Ovary (tissue), 3 donors: ENCODE measurements around the gene CDH20.

Source experiments
- CTCF ChIP-seq, 3 donors: fragments of 450-650 bp in 2 of 3; fragments of 200-600 bp in 1 of 3; IDR thresholded peaks; one replicate each; pipeline versions ENCODE4 v1.5.1 to v1.8.0; 2016 to 2022; ENCODE audit warnings: antibody characterized with exemption in 3 of 3, mild to moderate bottlenecking in 1 of 3
- POLR2A ChIP-seq: fragments of 450-650 bp; IDR thresholded peaks from one replicate; pipeline ENCODE4 v1.6.1; 2017; ENCODE audit warnings: antibody characterized with exemption, mild to moderate bottlenecking, moderate library complexity
- donor health status: DM: no; HTN: no; CAD: no.

GRCh38 chr18:61426492-61427053 is 93.3 kb downstream of the CDH20 start:
- no peak for TF ChIP-seq POLR2A
- TF ChIP-seq CTCF (IDR thresholded peaks at IDR 0.05) = no peak
